Measurements from ENCODE around the gene PRDM8. TPM values are rescaled to one million over a fixed set of nuclear protein-coding genes. Genes with fewer than 3 reads are reported as not detected.

The PRDM8 gene
- total RNA-seq, 1 donor = 3.6 TPM

DNA sequence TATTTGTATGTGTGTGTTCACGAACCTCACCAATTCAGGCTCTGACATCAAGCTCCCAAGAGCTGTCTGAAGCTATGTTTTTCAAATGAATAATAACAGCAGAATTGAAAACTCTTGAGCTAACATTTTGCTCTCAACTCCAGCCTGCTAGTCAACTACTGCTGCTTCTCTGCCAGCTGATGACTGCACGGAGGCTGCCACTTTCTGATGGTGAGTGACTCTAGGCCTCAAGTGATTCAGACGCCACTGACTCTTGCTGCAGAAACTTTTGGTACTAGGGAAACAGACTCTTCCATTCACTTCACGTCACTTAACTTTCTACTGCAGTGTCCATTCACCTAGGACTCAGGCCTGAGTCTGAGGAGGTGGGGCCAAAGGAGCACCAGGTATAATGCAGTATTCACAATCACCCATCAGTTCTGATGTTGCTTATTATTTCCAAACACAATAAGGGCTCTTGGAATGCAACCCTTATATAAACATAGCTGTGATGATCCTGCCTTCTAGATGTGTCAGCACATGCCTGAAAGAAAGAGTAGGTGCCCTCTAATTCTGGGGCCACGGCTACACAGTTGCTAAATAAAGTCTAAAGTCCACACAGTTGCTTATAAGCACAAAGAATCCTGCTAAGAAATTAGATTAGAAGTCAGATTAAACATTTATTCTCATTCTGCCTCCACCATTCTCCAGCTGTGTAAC, 16.0 kb downstream of the PRDM8 start:
- Histone ChIP-seq H3K27me3 (ENCODE audit: insufficient read depth, low read length) (no peaks in the 10 kb centered on the region), H3K9me3 (ENCODE audit: low read depth, low read length) (no peaks in the 10 kb centered on the region), H3K4me2 (ENCODE audit: insufficient read depth, low read length) (peak overlapping the region; percentile 62), H3K4me3 (ENCODE audit: insufficient read depth, low read length) (peak overlapping the region; percentile 8), H3K27ac (ENCODE audit: low read depth, low read length) (peak overlapping the region; percentile 53), H3K4me1 (ENCODE audit: insufficient read depth, low read length) (peaks cover 14% of the 10 kb centered on the region), H3K36me3 (ENCODE audit: insufficient read depth, low read length) (no peaks in the 10 kb centered on the region), H4K20me1 (ENCODE audit: insufficient read depth, low read length) (no peaks in the 10 kb centered on the region), H3K79me2 (ENCODE audit: insufficient read depth, low read length) (no peaks in the 10 kb centered on the region), H2AFZ (ENCODE audit: low read length) (peak overlapping the region; percentile 46)
- TF ChIP-seq, protein P1, sequence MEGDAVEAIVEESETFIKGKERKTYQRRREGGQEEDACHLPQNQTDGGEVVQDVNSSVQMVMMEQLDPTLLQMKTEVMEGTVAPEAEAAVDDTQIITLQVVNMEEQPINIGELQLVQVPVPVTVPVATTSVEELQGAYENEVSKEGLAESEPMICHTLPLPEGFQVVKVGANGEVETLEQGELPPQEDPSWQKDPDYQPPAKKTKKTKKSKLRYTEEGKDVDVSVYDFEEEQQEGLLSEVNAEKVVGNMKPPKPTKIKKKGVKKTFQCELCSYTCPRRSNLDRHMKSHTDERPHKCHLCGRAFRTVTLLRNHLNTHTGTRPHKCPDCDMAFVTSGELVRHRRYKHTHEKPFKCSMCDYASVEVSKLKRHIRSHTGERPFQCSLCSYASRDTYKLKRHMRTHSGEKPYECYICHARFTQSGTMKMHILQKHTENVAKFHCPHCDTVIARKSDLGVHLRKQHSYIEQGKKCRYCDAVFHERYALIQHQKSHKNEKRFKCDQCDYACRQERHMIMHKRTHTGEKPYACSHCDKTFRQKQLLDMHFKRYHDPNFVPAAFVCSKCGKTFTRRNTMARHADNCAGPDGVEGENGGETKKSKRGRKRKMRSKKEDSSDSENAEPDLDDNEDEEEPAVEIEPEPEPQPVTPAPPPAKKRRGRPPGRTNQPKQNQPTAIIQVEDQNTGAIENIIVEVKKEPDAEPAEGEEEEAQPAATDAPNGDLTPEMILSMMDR (IDR thresholded peaks at IDR 0.05; ENCODE audit: extremely low read depth, low read depth, low read length) = no peak
- peak; percentile 88 for DNase-seq (ENCODE audit: insufficient read length, low spot score, missing footprints)

DNA sequence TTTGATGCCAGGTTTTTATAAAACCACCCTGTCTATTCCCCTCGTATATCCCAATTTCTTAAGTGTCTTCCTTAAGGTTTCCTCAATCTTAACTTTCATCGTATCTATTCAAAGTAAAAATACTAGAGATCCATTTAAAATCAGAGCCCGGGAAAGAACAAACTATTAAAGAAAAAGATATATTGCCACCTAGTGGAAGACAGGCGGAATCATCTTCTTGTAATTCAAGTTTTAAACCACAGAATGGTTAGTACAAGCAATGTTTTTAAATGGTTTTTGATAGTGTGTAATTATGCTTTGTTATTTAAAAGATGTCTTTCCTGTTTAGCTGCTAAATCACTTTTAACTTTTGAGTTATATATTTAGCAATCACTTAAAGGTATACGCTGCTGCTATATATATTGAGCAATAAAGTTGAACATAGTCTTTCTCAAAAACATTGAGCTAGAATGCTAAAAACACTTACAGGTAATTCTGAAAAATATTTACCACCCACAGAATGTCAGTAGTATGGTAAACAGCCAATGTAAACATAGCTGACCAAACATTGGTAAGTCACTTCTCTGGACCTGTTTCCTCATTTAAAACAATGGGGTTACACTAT, 18.2 kb downstream of the PRDM8 start:
- Histone ChIP-seq H3K27me3 (ENCODE audit: insufficient read depth, low read length) (no peaks in the 10 kb centered on the region), H3K27ac (ENCODE audit: low read depth, low read length) (no peak overlapping the region), H2AFZ (ENCODE audit: low read length) (no peak overlapping the region), H3K9me3 (ENCODE audit: low read depth, low read length) (no peaks in the 10 kb centered on the region), H3K4me2 (ENCODE audit: insufficient read depth, low read length) (no peak overlapping the region), H3K79me2 (ENCODE audit: insufficient read depth, low read length) (peaks cover under 1% of the 10 kb centered on the region), H4K20me1 (ENCODE audit: insufficient read depth, low read length) (no peaks in the 10 kb centered on the region), H3K4me1 (ENCODE audit: insufficient read depth, low read length) (peaks cover 23% of the 10 kb centered on the region), H3K36me3 (ENCODE audit: insufficient read depth, low read length) (no peaks in the 10 kb centered on the region), H3K4me3 (ENCODE audit: insufficient read depth, low read length) (no peak overlapping the region)
- TF ChIP-seq, protein P1 (IDR thresholded peaks at IDR 0.05; ENCODE audit: extremely low read depth, low read depth, low read length) = peak; percentile 68
- DNase-seq (ENCODE audit: insufficient read length, low spot score, missing footprints) = peak; percentile 23

DNA sequence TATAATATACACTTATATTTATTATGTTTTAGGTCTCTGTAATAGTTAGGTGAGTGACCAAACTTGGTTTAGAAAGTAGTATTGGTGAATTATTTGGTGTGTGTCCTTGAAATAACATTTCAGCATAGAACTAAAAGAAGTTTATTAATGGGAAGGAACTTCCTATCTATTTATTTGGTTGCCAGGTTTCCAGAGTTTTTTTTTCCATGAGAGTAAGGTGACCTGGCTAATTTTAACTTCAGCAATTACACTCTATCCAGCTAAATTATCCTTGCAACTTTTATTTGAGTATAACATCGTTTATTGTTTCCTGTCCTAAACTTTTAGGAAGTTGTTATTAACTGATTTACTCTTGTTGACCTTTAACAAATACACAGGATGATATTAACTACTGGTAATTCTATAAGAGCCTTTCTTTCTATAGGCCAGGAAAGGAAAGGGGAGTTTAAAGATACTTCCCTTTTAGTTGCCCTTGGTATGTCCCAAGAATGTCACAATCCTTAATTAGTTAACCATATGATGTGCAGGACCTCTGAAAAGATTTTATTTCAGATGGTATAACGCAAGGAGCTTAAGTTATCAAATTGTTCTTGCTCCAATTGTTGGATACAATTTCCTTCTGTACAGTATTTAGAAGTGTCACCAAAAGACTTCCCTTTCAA, 18.9 kb downstream of the PRDM8 start:
- no peak for DNase-seq (ENCODE audit: insufficient read length, low spot score, missing footprints)
- Histone ChIP-seq H3K79me2 (ENCODE audit: insufficient read depth, low read length) (peaks cover 4% of the 10 kb centered on the region), H3K27ac (ENCODE audit: low read depth, low read length) (no peak overlapping the region), H3K4me1 (ENCODE audit: insufficient read depth, low read length) (peaks cover 27% of the 10 kb centered on the region), H3K4me3 (ENCODE audit: insufficient read depth, low read length) (no peak overlapping the region), H3K9me3 (ENCODE audit: low read depth, low read length) (no peaks in the 10 kb centered on the region), H4K20me1 (ENCODE audit: insufficient read depth, low read length) (no peaks in the 10 kb centered on the region), H3K27me3 (ENCODE audit: insufficient read depth, low read length) (no peaks in the 10 kb centered on the region), H3K36me3 (ENCODE audit: insufficient read depth, low read length) (no peaks in the 10 kb centered on the region), H2AFZ (ENCODE audit: low read length) (no peak overlapping the region), H3K4me2 (ENCODE audit: insufficient read depth, low read length) (no peak overlapping the region)
- TF ChIP-seq, protein P1 (IDR thresholded peaks at IDR 0.05; ENCODE audit: extremely low read depth, low read depth, low read length) = no peak
